ENCODE results near the gene B3GAT2. TPM values are rescaled to one million over a fixed set of nuclear protein-coding genes. Genes with fewer than 3 reads are reported as not detected.

The B3GAT2 gene
- total RNA-seq, 4 donors from 2014 or later: not detected

DNA sequence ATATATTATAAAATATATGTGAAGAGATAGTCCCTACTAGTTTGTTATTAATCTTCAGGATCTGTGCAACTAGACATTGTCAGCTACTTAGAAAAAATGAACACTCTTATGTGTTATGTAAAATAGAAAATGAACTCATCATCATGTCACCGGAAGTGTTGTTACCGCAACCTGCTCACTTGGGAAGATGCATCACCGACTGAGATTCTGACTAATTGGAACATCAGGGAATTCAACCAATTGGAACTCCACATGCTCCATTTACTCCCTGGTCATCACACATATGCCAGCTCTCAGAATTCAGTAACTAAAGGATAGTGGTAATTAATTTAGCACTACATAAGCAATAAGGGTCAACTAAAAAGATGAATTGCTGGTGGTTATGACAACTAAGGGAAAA, 16.7 kb upstream of the B3GAT2 start:
- no peak overlapping the region for H3K4me3 ChIP-seq
- H3K27me3 ChIP-seq: no peaks in the 10 kb centered on the region
- intact Hi-C loops (cut with DNase I; ENCODE audit: low total_unique reads): no loop called here
- no peak for ATAC-seq
- H3K27ac ChIP-seq: no peak overlapping the region
- DNase-seq: no peak
- no peaks in the 10 kb centered on the region for H3K9me3 ChIP-seq
- in situ Hi-C loops (cut with MboI; ENCODE audit: low sequenced_read_pairs in 4 of 4): no loop called here
- TF ChIP-seq POLR2A (IDR thresholded peaks at IDR 0.05): no peak
- H3K36me3 ChIP-seq: no peaks in the 10 kb centered on the region
- no peaks in the 10 kb centered on the region for H3K4me1 ChIP-seq

DNA sequence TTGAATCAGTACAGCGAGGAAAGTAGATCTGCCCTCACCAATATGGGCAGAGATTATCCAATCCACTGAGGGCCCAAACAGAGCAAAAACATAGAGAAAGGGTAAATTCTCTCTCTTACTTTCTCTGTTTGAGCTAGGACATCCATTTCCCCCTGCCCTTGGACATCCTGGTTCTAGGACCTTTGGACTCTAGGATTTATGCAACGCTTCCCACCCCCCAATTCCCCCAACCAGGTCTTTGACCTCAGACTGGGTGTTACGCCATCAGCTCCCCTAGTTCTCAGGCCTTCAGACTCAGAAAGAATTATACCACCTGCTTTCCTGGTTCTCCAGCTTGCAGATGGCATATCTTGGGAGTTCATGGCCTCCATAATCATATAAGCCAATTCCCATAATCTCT, 10.2 kb upstream of the B3GAT2 start:
- no peak overlapping the region for H3K27ac ChIP-seq
- in situ Hi-C loops (cut with MboI; ENCODE audit: low sequenced_read_pairs in 4 of 4): no loop called here
- no peaks in the 10 kb centered on the region for H3K4me1 ChIP-seq

DNA sequence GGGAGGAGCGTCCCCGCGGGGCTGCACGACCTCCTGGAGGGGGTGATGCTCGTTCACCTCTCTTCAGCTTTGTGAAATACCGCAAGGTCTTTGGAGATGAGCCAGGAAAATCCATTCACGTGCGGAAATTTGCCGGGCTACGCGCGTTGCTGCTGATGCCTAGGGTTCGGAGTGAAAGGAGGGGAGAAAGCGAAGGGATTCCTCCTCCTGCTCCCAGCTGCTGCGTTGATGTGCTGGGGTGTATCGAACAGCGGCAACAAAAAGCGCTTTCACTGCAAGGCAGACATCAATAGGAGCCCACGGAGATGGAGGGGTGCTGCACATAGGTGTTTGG, 391 bp upstream of the B3GAT2 start:
- Histone ChIP-seq H3K27me3 (peaks cover 26 to 38% (median 36%) of the 10 kb centered on the region in 3 donors), H3K9me3 (no peaks in the 10 kb centered on the region), H3K4me1 (peaks cover 3 to 21% of the 10 kb centered on the region in 2 donors), H3K4me3 (peak overlapping the region; percentile 55 to 78 (median 64)), H3K36me3 (no peaks in the 10 kb centered on the region), H3K27ac (no peak overlapping the region)
- DNase-seq: no peak
- intact Hi-C loops (cut with DNase I; ENCODE audit: low total_unique reads): loop anchor here (5.0 kb wide), 1 partner anchor 250 kb away; no protein-coding TSS in a partner anchor
- ATAC-seq: no peak
- TF ChIP-seq, protein P1, sequence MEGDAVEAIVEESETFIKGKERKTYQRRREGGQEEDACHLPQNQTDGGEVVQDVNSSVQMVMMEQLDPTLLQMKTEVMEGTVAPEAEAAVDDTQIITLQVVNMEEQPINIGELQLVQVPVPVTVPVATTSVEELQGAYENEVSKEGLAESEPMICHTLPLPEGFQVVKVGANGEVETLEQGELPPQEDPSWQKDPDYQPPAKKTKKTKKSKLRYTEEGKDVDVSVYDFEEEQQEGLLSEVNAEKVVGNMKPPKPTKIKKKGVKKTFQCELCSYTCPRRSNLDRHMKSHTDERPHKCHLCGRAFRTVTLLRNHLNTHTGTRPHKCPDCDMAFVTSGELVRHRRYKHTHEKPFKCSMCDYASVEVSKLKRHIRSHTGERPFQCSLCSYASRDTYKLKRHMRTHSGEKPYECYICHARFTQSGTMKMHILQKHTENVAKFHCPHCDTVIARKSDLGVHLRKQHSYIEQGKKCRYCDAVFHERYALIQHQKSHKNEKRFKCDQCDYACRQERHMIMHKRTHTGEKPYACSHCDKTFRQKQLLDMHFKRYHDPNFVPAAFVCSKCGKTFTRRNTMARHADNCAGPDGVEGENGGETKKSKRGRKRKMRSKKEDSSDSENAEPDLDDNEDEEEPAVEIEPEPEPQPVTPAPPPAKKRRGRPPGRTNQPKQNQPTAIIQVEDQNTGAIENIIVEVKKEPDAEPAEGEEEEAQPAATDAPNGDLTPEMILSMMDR (IDR thresholded peaks at IDR 0.05 in 4 of 5, conservative IDR thresholded peaks at IDR 0.05 in 1 of 5): no peak
- no peak for TF ChIP-seq POLR2A (IDR thresholded peaks at IDR 0.05)
- in situ Hi-C loops (cut with MboI; ENCODE audit: low sequenced_read_pairs in 4 of 4): no loop called here

More for the DNA sequence above, 10.2 kb upstream of the B3GAT2 start:
- no peaks in the 10 kb centered on the region for H3K36me3 ChIP-seq
- intact Hi-C loops (cut with DNase I; ENCODE audit: low total_unique reads): no loop called here
- ATAC-seq (no peak), DNase-seq (no peak)
- H3K4me3 ChIP-seq: no peak overlapping the region
- H3K9me3 ChIP-seq: no peaks in the 10 kb centered on the region
- TF ChIP-seq POLR2A (IDR thresholded peaks at IDR 0.05): no peak
- TF ChIP-seq, protein P1 (IDR thresholded peaks at IDR 0.05 in 4 of 5, conservative IDR thresholded peaks at IDR 0.05 in 1 of 5): no peak
- no peaks in the 10 kb centered on the region for H3K27me3 ChIP-seq

DNA sequence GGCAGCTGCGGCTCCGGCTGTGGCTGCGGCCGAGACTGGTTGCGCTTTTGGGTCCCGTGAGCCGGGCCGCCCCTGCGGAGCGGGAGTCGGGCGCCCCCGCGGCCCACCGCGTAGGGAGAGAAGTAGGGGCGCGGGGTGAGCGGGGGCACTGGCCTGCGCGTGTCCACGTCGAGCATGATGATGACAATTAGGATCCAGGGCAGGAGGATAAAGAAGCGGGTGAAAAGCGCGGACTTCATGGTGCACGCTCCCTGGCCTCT, 739 bp downstream of the B3GAT2 start:
- ATAC-seq: peak; percentile 17 to 25
- peaks cover 26 to 38% (median 36%) of the 10 kb centered on the region in 3 donors for H3K27me3 ChIP-seq
- no peak for TF ChIP-seq POLR2A (IDR thresholded peaks at IDR 0.05)
- TF ChIP-seq, protein P1 (IDR thresholded peaks at IDR 0.05 in 4 of 5, conservative IDR thresholded peaks at IDR 0.05 in 1 of 5): peak in 2 of 5 experiments; percentile 13 to 26

DNA sequence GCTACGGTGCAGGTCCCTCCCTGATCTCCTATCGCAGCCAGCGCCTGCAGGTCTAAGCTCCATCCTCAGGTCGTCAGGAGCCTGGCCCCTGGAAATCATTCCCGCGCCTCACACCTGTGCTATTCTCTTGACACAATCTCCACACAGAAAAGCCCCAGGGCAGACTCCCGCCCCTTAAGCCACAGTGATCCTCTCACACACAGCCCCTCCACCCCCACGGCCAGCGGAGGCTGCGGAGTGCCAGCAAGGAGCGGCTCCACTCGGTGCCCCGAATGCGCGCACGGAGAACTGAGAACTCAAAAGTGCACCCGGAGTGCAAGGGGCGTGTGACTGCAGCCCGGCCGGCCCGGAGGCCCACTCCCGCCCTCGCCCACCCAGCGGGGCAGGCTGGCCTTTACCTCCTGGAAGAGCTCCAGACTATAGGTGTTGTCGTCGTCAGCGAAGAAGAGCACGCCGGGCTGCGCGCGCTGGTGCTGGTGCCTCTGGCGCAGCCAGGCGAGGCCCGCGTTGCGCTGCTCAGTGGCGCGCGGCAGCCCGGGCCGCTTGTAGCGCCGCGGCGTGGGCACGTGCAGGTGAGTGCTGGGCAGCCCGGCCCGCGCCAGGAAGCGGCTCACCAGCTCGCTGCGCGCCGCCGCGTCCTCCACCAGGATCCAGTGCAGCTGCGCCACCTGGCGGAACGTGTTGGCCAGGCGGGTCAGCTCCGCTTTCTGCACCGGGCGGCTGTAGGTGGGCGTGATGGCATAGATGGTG, 1.2 kb downstream of the B3GAT2 start:
- H3K4me1 ChIP-seq: peaks cover 3 to 21% of the 10 kb centered on the region in 2 donors
- TF ChIP-seq, protein P1 (IDR thresholded peaks at IDR 0.05 in 4 of 5, conservative IDR thresholded peaks at IDR 0.05 in 1 of 5): peak; percentile 47 to 85 (median 81)
- no peak for TF ChIP-seq POLR2A (IDR thresholded peaks at IDR 0.05)
- peak; percentile 84 to 90 for ATAC-seq
- peak overlapping the region; percentile 55 to 78 (median 64) for H3K4me3 ChIP-seq
- no peaks in the 10 kb centered on the region for H3K36me3 ChIP-seq
- intact Hi-C loops (cut with DNase I; ENCODE audit: low total_unique reads) (loop anchor here (5.0 kb wide), 1 partner anchor 248 kb away; no protein-coding TSS in a partner anchor), in situ Hi-C loops (cut with MboI; ENCODE audit: low sequenced_read_pairs in 4 of 4) (no loop called here)
- peak; percentile 51 to 62 for DNase-seq
- no peaks in the 10 kb centered on the region for H3K9me3 ChIP-seq
- H3K27me3 ChIP-seq: peaks cover 26 to 38% (median 36%) of the 10 kb centered on the region in 3 donors
- H3K27ac ChIP-seq: no peak overlapping the region

More for the DNA sequence above, 739 bp downstream of the B3GAT2 start:
- in situ Hi-C loops (cut with MboI; ENCODE audit: low sequenced_read_pairs in 4 of 4) (no loop called here), intact Hi-C loops (cut with DNase I; ENCODE audit: low total_unique reads) (loop anchor here (5.0 kb wide), 1 partner anchor 249 kb away; no protein-coding TSS in a partner anchor)
- peaks cover 3 to 21% of the 10 kb centered on the region in 2 donors for H3K4me1 ChIP-seq
- H3K9me3 ChIP-seq: no peaks in the 10 kb centered on the region
- H3K4me3 ChIP-seq: peak overlapping the region; percentile 55 to 78 (median 64)
- H3K27ac ChIP-seq: no peak overlapping the region
- no peak for DNase-seq
- no peaks in the 10 kb centered on the region for H3K36me3 ChIP-seq
